Inferior parietal cortex (tissue), 1 donor: Measurements from ENCODE around the gene CCDC154.
"Not testable (repeated sequence)": the region's sequence is repeated elsewhere in the genome, so short reads cannot be mapped to it uniquely, and the experiment has no call there.

Experiments
- DNase-seq: peaks from one replicate; pipeline ENCODE4 v3.0.0-alpha.2; 2016; ENCODE audit errors: extremely low spot score

Gene CCDC154

DNA sequence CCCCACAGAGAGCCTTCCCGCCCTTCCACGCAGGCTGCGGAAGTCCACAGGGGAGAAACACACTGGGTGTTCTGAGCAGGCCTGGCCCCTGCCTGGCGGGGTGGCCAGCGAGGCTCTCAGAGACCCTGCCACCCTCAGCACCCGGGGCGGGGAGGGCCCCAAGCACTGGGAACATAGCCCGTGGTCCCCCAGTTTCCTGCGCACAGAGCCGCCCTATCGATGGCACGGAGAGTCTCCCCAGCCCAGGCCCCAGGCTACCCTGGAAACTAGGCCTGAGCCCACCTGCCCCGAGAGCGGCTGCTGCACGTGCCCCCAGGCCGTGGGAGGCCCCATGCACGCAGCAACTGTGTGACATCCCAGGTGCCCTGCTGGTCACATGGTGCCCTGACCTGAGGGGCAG, 10.2 kb upstream of the CCDC154 start:
- no peak for DNase-seq

GRCh38 chr16:1453316-1453715, 9.0 kb upstream of the CCDC154 start:
- no peak for DNase-seq

- no peak for DNase-seq
Observed at GRCh38 chr16:1452530-1452929, 8.2 kb upstream of the CCDC154 start.

DNA sequence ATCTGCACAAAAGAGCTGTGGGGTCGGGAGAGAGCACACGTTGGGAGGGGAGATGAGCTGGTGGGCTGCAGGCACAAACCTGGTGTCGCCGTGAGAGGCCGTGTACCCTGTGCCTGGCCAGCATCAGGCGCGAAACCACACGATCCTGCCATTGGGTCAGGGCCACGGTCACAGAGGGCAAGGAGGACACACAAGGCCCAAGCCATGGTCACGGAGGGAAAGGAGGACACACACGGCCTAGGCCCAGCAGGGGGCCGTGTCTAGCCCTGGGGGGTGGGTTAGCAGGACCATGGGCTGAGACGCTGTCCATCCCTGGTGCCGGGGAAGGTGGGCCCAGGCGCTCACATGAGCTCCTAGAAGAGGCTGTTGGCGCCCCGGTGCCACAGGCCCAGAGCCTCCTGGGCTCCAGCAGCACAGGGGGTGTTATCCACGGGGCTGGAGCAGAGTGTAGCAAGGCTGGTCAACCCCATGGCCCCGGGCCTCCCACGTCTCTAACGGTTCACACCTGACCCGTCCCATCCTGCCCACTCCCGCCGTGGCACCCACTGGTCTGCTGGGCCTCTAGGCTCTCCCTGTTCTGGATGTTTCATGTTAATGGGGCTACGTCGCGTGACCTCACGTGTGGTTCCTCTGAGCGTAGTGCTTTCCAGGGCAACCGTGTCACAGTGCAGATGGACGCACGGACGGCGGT, 7.5 kb upstream of the CCDC154 start:
- DNase-seq = no peak

- no peak for DNase-seq
Observed at GRCh38 chr16:1450841-1451240, 6.5 kb upstream of the CCDC154 start.

DNA sequence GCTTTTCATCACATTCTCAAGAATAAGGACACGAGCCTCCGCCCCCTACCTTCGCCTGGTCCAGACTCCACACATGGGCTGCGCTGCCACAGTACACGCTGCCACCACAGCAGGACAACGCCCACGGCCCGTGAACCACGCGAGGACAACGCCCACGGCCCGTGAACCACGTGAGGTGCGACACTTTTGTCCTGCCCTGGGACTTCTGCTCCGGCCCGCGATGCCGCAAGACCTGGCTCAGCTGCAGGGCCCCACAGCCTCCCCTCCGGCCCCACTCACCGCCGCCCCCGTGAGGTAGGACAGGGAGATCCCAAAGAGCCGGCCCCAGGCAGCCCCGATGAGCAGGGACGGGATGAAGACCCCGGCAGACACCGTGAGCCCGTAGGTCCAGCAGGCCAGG, 5.9 kb upstream of the CCDC154 start:
- no peak for DNase-seq

GRCh38 chr16:1449201-1449788, 4.9 kb upstream of the CCDC154 start:
- DNase-seq = no peak

DNA sequence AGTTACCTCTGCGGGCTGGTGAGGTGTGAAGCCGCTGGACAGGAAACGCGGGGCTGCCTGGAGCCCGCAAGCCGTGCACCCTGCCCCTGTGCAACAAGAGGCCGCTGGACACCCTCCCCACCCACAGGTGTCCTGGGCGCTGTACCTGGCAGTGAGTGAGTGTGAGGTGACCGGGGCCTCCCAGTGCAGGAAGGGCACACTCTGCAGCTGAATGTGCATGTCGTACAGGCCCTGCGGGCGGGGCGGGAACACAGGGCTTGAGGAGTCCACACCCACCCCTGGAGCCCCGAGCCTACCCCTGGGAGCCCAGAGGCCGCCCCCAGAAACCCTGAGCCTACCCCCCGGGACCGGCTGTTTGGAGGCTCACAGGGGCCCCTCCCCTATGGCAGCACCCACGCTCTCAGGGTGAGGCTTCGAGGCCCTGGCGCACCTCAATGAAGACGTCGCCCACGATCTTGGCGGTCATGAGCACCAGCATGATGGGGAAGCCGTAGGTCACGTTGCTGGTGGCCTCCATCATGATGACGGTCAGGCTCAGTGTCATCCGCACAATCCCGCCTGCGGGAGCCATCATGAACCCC, 4.3 kb upstream of the CCDC154 start:
- no peak for DNase-seq

GRCh38 chr16:1447965-1448364, 3.6 kb upstream of the CCDC154 start:
- no peak for DNase-seq

DNA sequence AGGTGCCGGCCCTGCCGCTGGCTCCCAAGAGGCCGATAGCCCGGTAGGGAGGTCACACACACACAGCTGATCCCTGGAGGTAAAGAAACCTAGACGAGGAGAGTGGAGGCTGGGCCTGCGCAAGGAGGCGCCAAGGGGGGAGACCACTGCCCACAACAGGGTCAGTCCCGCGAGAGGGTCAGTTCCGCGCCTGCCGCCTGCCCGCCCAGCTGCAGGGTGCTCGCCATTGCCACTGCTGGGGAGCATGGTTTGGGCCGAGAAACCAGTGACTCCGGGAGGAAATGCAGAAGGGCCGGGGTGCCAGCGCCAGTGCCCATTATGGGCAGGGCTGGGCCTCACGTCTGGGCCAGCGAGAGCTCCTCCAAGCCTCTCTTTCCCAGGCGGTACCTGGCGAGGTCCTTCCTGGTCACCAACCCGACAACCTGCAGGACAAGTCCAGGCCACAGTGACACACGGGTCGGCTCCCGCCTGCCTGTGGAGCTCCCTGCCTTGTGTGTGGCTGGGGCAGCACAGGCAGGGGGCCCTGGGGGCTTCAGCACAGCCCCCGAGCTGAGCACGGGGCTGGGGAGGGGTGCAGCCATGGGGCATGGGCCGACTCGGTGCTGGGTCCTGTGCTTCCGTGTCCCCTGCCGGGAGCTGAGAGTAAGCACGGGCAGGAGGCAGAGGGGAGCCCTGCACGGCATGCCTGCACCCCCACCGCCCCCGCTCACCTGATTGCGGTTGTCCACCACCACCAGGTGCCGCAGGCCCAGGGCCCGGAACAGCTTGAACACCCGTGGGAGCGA, 2.1 kb upstream of the CCDC154 start:
- DNase-seq = no peak

DNA sequence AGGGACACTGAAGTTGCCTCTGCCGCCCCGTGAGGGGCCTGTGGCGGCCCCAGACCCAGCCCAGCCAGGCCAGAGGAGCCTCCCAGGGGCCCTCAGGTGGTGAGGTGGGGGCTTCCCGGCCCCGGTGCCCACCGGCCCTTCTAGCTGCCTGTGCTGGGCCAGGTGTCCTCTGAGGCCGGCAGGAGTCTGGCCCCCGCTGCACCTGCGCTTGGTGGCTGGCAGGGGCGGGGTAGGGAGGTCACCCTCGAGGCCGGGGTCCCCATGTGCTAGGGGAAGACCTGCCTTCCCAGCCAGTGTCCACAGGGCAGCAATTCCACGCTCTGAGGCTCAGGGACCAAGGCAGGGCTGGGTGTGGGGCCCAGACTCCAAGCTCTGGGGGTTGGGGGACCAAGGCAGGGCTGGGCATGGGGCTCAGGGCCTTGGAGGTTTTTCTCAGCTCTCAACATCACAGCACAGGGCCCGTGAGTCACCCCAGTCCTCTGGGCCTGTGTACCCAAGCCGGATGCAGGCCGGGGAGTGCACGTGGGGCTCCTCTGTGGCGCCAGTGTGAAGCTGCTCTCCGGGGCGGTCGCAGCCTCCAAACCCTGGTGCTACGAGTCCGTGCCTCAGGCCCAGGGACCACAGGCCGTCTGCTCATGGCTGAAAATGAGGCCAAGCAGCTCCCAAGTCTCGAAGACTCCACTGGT, 1.3 kb upstream of the CCDC154 start:
- DNase-seq = no peak

GRCh38 chr16:1444730-1445517, 568 bp upstream of the CCDC154 start:
- no peak for DNase-seq

- DNase-seq = no peak
Observed at GRCh38 chr16:1443403-1443973, 868 bp downstream of the CCDC154 start.

DNA sequence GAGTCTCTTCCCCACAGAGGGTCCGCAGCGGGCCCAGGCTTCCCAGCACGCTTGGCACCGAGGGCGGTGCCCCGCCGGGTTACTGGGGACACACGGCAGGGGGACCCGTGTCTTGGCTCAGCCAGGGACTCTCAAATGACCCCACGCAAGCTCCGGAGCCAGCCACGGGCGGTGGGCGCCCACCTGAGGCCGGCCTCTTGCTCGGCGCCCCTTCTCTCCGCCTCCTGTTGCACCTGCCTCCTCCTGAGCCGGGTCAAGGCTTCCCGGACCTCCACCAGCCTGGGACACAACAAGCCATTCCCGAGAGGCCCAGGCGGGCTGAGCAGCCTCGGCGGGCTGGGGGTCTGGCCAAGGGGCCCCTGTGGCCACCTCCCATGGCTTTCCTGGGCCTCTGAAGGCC, 1.7 kb downstream of the CCDC154 start:
- no peak for DNase-seq

DNA sequence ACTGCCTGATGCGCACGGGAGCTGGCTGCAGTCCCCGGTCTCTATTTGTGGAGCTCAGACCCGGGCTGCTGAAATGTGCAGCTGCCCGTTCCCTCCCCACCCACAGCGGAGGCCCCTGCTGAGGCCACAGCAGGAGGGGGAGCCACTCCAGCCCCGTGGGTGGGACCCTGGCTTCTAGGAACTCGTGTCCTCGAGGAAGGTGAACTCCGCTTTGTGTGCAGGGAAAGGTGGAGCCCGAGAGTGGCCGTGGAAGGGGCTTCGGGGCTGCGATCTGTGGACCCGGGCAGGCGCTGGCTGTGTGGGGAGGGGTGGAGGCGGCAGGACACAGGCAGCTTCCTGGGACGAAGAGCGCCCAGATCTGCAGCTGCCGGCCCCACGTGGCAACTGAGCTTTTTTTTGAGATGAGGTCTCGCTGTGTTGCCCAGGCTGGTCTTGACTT, 2.9 kb downstream of the CCDC154 start:
- no peak for DNase-seq

- not testable (repeated sequence) for DNase-seq
Observed at GRCh38 chr16:1439699-1440074, 4.7 kb downstream of the CCDC154 start.

GRCh38 chr16:1439058-1439698, 5.2 kb downstream of the CCDC154 start:
- no peak for DNase-seq

- no peak for DNase-seq
Observed at GRCh38 chr16:1438229-1439057, 5.9 kb downstream of the CCDC154 start.

GRCh38 chr16:1437606-1438005, 6.8 kb downstream of the CCDC154 start:
- no peak for DNase-seq
